Caco-2 (cell line): Measurements from ENCODE around the gene TYW1. TPM values are rescaled to one million over a fixed set of nuclear protein-coding genes. Genes with fewer than 3 reads are reported as not detected.
"Not testable (repeated sequence)": the region's sequence is repeated elsewhere in the genome, so short reads cannot be mapped to it uniquely, and the experiment has no call there.

Source experiments
- BruUV-seq: library from RNA; stranded (reverse); fragments of 400-500 nt; replicated peaks from 2 replicates; lab custom pipeline; 2021; lab: Mats Ljungman, UMichigan
- CTCF ChIA-PET: fragments of 300-600 bp; sonication (Branson Sonifier 250); formaldehyde crosslinking; loops from one replicate; lab custom pipeline; 2022; ENCODE audit warnings: antibody characterized with exemption; lab: Charles Lee
- POLR2A ChIA-PET: fragments of 300-600 bp; sonication (Branson Sonifier 250); formaldehyde crosslinking; loops from one replicate; lab custom pipeline; 2022; ENCODE audit warnings: antibody characterized with exemption; lab: Charles Lee
- DNase-seq, 2 experiments: peaks; one replicate each; pipeline versions ENCODE4 v3.0.0 to v3.0.0-alpha.2; 2020 to 2022
- H3K27me3 ChIP-seq: replicated peaks from 2 replicates; pipeline ENCODE4 v1.6.0; 2011; ENCODE audit warnings: low read length; ENCODE audit not compliant: control insufficient read depth, insufficient read depth
- H3K36me3 ChIP-seq: 2 replicates; pipeline ENCODE4 v1.5.1; 2011; ENCODE audit warnings: low read length; ENCODE audit not compliant: control insufficient read depth, insufficient read depth
- H3K4me1 ChIP-seq: fragments of 250-450 bp; sonication (Bioruptor Pico); 2 replicates; pipeline ENCODE4 v1.5.1; 2020; ENCODE audit warnings: mild to moderate bottlenecking
- H3K4me3 ChIP-seq: 2 replicates; pipeline ENCODE4 v1.5.1; 2011; ENCODE audit warnings: low read depth, mild to moderate bottlenecking, control low read depth, low read length
- H3K9me3 ChIP-seq: fragments of 250-450 bp; sonication (Bioruptor Pico); 2 replicates; pipeline ENCODE4 v1.5.1; 2020; ENCODE audit warnings: mild to moderate bottlenecking, moderate library complexity
- H3K27ac Mint-ChIP-seq: one replicate; pipeline ENCODE4 v1.8.0; 2022; ENCODE audit warnings: mixed read lengths; ENCODE audit not compliant: unreplicated experiment
- H3K27me3 Mint-ChIP-seq: one replicate; pipeline ENCODE4 v1.8.0; 2022; ENCODE audit warnings: mixed read lengths; ENCODE audit not compliant: insufficient read depth, unreplicated experiment
- H3K36me3 Mint-ChIP-seq: one replicate; pipeline ENCODE4 v1.8.0; 2022; ENCODE audit warnings: mild to moderate bottlenecking, mixed read lengths; ENCODE audit not compliant: insufficient read depth, unreplicated experiment
- H3K4me1 Mint-ChIP-seq: one replicate; pipeline ENCODE4 v1.8.0; 2022; ENCODE audit warnings: low read depth, mixed read lengths; ENCODE audit not compliant: unreplicated experiment
- H3K4me3 Mint-ChIP-seq: one replicate; pipeline ENCODE4 v1.8.0; 2022; ENCODE audit warnings: mild to moderate bottlenecking, moderate library complexity, mixed read lengths; ENCODE audit not compliant: unreplicated experiment
- H3K9me3 Mint-ChIP-seq: one replicate; pipeline ENCODE4 v1.8.0; 2022; ENCODE audit warnings: mixed read lengths; ENCODE audit not compliant: unreplicated experiment
- intact Hi-C: fragments of 100-400 bp; cut with micrococcal nuclease; formaldehyde crosslinking; loops from one replicate; pipeline ENCODE4 v1.10.0; 2022; ENCODE audit not compliant: unreplicated experiment
- total RNA-seq: library from RNA; stranded (reverse); gene quantifications from 2 replicates; pipeline ENCODE4 v1.2.3, GENCODE V29; 2022

Gene TYW1
- total RNA-seq, 1 experiment from 2014 or later: 26.9 TPM

- CTCF ChIA-PET, H3K27ac Mint-ChIP-seq, H3K4me1 Mint-ChIP-seq: not testable (repeated sequence)
Observed at GRCh38 chr7:67114483-67115246, 118.0 kb downstream of the TYW1 start.

DNA sequence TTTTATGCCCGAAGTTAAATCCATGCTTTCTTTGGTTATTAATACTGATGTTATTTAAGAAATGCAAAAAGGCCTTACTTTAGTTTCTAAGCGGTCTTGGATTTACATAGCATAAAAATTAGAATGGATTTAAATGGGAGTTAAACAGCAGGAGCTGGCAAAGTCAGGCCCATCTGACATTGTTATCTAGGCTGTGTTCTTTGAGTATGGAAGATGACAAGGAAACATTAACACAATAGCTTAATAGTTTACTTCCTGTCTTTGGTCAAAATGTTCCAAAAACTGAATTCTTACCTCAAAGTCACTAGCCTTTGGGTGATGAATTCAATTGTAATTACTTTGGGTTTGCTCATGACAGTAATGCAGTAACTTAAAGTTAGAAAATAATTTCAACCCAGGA is 123.9 kb downstream of the TYW1 start:
- H3K4me3 Mint-ChIP-seq, H3K9me3 ChIP-seq, H3K27ac Mint-ChIP-seq, DNase-seq, BruUV-seq, H3K36me3 ChIP-seq, H3K4me3 ChIP-seq, H3K4me1 ChIP-seq, H3K9me3 Mint-ChIP-seq, CTCF ChIA-PET, H3K27me3 Mint-ChIP-seq, H3K4me1 Mint-ChIP-seq, intact Hi-C loops, POLR2A ChIA-PET, H3K27me3 ChIP-seq: not testable (repeated sequence)
- peaks cover 19% of the 10 kb centered on the region for H3K36me3 Mint-ChIP-seq

More at GRCh38 chr7:67114483-67115246, 118.0 kb downstream of the TYW1 start:
- DNase-seq, H3K9me3 ChIP-seq, H3K27me3 Mint-ChIP-seq, H3K36me3 ChIP-seq, H3K9me3 Mint-ChIP-seq, H3K27me3 ChIP-seq, H3K4me3 Mint-ChIP-seq, H3K4me3 ChIP-seq, BruUV-seq, POLR2A ChIA-PET, H3K4me1 ChIP-seq, intact Hi-C loops: not testable (repeated sequence)
- peaks cover 25% of the 10 kb centered on the region for H3K36me3 Mint-ChIP-seq

GRCh38 chr7:67128257-67128656 is 131.6 kb downstream of the TYW1 start:
- DNase-seq, H3K27me3 ChIP-seq, CTCF ChIA-PET, H3K36me3 Mint-ChIP-seq, H3K27me3 Mint-ChIP-seq, H3K4me3 Mint-ChIP-seq, intact Hi-C loops, POLR2A ChIA-PET, H3K9me3 Mint-ChIP-seq, BruUV-seq, H3K9me3 ChIP-seq, H3K36me3 ChIP-seq, H3K4me3 ChIP-seq: not testable (repeated sequence)
- Mint-ChIP-seq H3K27ac (peak overlapping the region; percentile 88), H3K4me1 (peaks cover 21% of the 10 kb centered on the region)
- peaks cover 12% of the 10 kb centered on the region for H3K4me1 ChIP-seq

DNA sequence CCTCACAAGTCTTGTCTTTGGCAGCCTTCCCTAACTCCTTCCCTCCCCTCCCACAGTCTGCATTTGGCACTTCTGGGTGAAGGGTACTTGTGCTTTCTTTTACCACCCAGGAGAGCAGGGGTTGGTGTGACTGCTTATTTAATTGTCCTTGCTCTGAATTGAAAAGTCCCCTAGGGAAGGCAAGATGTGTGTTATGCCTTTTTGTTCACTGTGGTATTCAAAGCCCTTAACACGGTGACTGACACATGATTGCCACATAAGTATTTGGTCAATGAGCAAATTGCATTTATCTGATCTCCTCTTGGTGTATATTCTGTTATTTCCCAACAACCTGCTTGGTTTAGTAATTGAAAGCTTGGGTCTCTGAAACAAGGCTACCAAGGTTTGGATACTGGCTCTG is 134.1 kb downstream of the TYW1 start:
- H3K27ac Mint-ChIP-seq, H3K27me3 Mint-ChIP-seq, CTCF ChIA-PET, H3K36me3 ChIP-seq, H3K27me3 ChIP-seq, H3K4me3 Mint-ChIP-seq, H3K9me3 Mint-ChIP-seq, POLR2A ChIA-PET, H3K9me3 ChIP-seq, H3K4me3 ChIP-seq, H3K36me3 Mint-ChIP-seq, intact Hi-C loops, BruUV-seq, DNase-seq: not testable (repeated sequence)
- peaks cover 21% of the 10 kb centered on the region for H3K4me1 Mint-ChIP-seq
- H3K4me1 ChIP-seq: peaks cover 12% of the 10 kb centered on the region

- H3K27ac Mint-ChIP-seq, H3K36me3 ChIP-seq, H3K9me3 ChIP-seq, H3K4me3 ChIP-seq, POLR2A ChIA-PET, H3K27me3 ChIP-seq, H3K4me3 Mint-ChIP-seq, BruUV-seq, H3K27me3 Mint-ChIP-seq, H3K9me3 Mint-ChIP-seq, intact Hi-C loops, DNase-seq, H3K36me3 Mint-ChIP-seq, H3K4me1 Mint-ChIP-seq, H3K4me1 ChIP-seq: not testable (repeated sequence)
- CTCF ChIA-PET: interaction anchor here (1.0 kb wide), 1 partner anchor 167 kb away, joined by 3 read pairs; no protein-coding TSS in a partner anchor
Observed at GRCh38 chr7:67134912-67135311, 138.3 kb downstream of the TYW1 start.

GRCh38 chr7:67135617-67136486 is 139.2 kb downstream of the TYW1 start:
- H3K9me3 ChIP-seq, CTCF ChIA-PET, H3K9me3 Mint-ChIP-seq, POLR2A ChIA-PET, H3K4me1 ChIP-seq, H3K27ac Mint-ChIP-seq, H3K4me3 Mint-ChIP-seq, H3K27me3 ChIP-seq, H3K36me3 ChIP-seq, H3K4me1 Mint-ChIP-seq, DNase-seq, H3K27me3 Mint-ChIP-seq, BruUV-seq, H3K4me3 ChIP-seq, H3K36me3 Mint-ChIP-seq, intact Hi-C loops: not testable (repeated sequence)
